Colon (tissue), 2 donors: ENCODE results near the gene PLOD3.
A peak's percentile ranks its signal among the peaks of the same experiment; 100 is the strongest.
"Not testable (repeated sequence)": the region's sequence is repeated elsewhere in the genome, so short reads cannot be mapped to it uniquely, and the experiment has no call there.

Source experiments
- FAIRE-seq: peaks from 2 replicates; lab custom pipeline; 2012; peaks lifted over from hg19 to GRCh38; lab: Jason Lieb, UNC
- donor health status: control.
- donor health status: control.

The PLOD3 gene

GRCh38 chr7:101217388-101218235 lies at the start of gene PLOD3, which contains the start of gene ZNHIT1:
Gene PLOD3, minus strand, starts transcription at chr7:101217581. Its CDS starts 307 bp downstream, at chr7:101217274.
Gene ZNHIT1, plus strand, starts transcription at chr7:101218165. Its CDS starts 31 bp downstream, at chr7:101218196.
- peak; percentile 21 for FAIRE-seq

- FAIRE-seq = no peak
These were observed 48.5 kb upstream of the PLOD3 start for GRCh38 chr7:101265622-101266516.

- FAIRE-seq = not testable (repeated sequence)
These were observed 46.8 kb upstream of the PLOD3 start for GRCh38 chr7:101264102-101264706.

GRCh38 chr7:101258243-101258731 lies 40.9 kb upstream of the PLOD3 start:
- FAIRE-seq = no peak

- FAIRE-seq = no peak
These were observed 38.4 kb upstream of the PLOD3 start for GRCh38 chr7:101255796-101256195.

GRCh38 chr7:101253199-101253598 lies 35.8 kb upstream of the PLOD3 start:
- FAIRE-seq = not testable (repeated sequence)

DNA sequence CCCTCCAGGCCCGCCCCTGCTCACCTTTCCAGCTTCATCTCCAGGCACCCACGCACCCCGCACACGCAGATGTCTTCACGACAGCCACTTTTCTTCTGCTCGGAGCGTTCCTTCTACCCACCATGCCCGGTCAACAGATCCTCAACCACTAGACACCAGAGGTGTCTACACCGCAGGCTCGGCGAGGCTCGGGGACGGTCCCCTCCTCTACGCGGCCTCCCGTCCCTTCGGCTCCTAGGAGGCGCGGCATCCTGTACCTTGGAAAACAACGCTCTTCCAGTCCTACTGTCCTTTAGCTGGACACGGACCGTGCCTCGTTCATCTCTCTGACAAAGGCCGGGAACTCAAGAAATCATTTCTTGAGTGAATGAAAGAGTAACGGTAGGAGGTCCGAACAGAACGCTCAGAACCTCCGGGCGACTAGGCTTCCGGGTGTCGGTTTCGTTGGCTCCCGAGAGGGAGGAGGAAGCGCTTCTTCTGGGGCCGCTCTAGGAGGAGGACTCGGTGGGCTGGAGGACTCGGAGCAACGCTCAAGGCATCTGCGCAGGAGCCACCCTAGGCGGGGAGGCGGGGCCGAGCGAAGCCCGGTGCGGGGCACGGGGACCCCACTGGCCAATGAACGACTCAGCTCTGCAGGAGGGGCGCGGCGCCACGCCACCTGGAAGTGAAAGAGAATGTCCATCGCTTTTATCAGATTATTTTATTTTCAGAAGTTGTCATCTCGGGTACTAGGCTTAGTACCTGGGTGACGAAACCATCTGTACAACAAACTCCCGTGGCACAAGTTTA lies 34.7 kb upstream of the PLOD3 start:
- FAIRE-seq = peak; percentile 78

- no peak for FAIRE-seq
These were observed 32.9 kb upstream of the PLOD3 start for GRCh38 chr7:101250324-101250723.

DNA sequence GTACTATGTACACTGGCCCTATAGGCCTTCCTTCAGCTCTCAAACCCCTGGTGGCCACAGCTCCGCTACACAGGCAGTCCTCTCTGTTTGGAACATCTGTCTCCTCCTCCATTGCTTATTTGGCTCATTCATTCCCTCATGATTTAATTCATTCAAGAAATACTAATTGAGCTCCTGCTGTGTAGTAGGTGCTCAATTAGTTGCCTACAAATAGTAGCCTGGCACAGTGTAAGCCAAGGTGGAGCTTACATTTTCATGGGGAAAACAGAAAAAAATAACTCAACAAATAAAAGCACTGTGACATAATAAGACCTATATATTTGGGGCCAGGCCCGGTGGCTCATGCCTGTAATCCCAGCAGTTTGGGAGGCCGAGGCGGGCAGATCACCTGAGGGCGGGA lies 30.9 kb upstream of the PLOD3 start:
- no peak for FAIRE-seq

- FAIRE-seq = no peak
These were observed 27.8 kb upstream of the PLOD3 start for GRCh38 chr7:101245147-101245668.

DNA sequence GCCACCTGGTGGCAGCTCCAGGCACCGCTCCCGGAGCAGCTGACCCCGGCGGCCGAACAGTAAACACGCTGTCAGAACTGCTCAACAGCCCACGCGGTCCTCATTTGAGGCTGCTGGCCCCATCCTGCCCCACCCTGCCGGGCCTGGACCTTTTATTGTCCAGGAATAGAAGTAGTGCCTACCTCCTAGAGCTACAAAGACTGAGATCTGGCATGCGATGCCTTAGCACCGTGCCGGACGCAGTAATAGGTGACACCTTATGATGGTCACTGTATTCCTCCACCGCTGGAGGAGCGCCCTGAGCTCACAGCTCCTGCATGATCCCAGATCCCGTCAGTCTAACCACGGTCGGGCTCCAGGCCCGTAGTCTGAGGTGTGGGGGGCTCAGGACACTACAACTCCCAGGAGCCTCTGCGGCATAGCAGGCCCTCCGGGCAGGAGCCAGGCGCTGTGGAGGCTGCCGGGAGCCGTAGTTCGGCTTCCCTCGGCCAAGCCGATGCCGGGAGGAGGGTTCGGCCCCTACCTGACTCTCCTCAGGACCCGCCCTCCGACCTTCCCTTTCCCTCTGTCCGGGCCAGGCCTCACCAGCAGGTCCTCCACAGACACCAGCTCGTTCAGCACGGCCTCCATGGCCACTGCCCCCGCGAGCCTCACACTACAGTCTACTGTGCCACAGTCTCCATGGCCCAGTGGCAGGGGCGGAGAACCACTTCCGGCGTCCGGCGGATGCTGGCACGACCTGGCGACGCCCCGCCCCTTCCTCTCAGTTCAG lies 27.2 kb upstream of the PLOD3 start, which contains the start of gene FIS1:
Gene FIS1 (minus strand): TSS at position 707 of the 772 bp plus-strand sequence. CDS start 77 bp downstream, at position 630.
- FAIRE-seq = no peak

- FAIRE-seq = no peak
These were observed 26.4 kb upstream of the PLOD3 start for GRCh38 chr7:101243646-101244374.

GRCh38 chr7:101241443-101242349 lies 24.3 kb upstream of the PLOD3 start:
- FAIRE-seq = no peak

- FAIRE-seq = no peak
These were observed 23.6 kb upstream of the PLOD3 start for GRCh38 chr7:101241015-101241363.

- no peak for FAIRE-seq
These were observed 23.0 kb upstream of the PLOD3 start for GRCh38 chr7:101240226-101241014.

GRCh38 chr7:101239951-101240220 lies 22.5 kb upstream of the PLOD3 start:
- FAIRE-seq = no peak

DNA sequence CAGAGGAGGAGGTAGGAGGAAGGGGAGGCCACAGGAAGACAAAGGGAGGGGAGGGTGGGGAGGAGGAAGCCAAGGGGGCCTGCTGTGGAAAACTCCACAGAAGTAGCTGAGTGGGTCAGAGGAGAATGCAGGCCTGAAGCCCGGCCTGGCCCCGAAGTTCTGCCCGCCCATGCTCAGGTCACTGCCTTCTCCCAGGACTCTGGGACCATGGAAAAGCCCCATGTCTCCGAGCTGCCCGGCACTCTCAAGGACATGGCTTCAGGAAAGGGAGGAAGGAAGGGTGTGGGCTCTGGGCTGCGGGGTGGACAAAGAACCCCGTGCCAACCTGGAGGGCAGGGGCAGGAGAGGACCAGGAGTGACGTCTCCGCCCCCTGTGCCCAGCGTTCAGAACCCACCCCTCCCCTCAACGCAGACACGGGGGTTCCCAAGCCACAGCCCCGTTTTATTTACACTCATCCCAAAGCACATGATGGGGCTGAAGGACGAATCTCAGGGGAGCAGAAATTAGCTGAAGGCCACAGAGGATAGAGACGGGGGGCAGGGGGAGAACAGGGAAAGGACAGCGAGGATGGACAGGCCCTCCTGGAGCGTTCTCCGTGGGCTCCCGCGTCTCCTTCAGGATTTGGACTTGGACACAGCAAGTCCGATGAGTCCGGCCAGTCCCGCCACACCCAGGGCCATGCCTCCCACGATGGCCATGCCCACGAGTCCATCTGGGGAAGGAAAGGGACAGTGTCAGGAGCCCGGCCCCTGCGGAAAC lies 22.0 kb upstream of the PLOD3 start:
- no peak for FAIRE-seq
